ENCODE data around the gene ZNF764.

GRCh38 chr16:30605158-30605557 is 47.0 kb upstream of the ZNF764 start:
- no peak for TF ChIP-seq CTCF (conservative IDR thresholded peaks at IDR 0.05)
- no peak for TF ChIP-seq ZFX (IDR thresholded peaks at IDR 0.05)

Data from C4-2B (cell line).